DND-41 (cell line): ENCODE measurements around the gene FBXW5.

Source experiments
- EZH2 ChIP-seq: IDR thresholded peaks from 3 replicates; pipeline ENCODE4 v1.6.1; 2012; ENCODE audit warnings: borderline replicate concordance, low read depth, mild to moderate bottlenecking, moderate library complexity, low read length, inconsistent platforms; ENCODE audit not compliant: severe bottlenecking
- TF ChIP-seq, protein P1 (sequence below): IDR thresholded peaks from 2 replicates; pipeline ENCODE4 v1.5.1; 2012; ENCODE audit warnings: borderline replicate concordance, low read length, moderate library complexity, mild to moderate bottlenecking; ENCODE audit not compliant: poor library complexity, severe bottlenecking; ENCODE audit errors: extremely low read depth

DNA sequence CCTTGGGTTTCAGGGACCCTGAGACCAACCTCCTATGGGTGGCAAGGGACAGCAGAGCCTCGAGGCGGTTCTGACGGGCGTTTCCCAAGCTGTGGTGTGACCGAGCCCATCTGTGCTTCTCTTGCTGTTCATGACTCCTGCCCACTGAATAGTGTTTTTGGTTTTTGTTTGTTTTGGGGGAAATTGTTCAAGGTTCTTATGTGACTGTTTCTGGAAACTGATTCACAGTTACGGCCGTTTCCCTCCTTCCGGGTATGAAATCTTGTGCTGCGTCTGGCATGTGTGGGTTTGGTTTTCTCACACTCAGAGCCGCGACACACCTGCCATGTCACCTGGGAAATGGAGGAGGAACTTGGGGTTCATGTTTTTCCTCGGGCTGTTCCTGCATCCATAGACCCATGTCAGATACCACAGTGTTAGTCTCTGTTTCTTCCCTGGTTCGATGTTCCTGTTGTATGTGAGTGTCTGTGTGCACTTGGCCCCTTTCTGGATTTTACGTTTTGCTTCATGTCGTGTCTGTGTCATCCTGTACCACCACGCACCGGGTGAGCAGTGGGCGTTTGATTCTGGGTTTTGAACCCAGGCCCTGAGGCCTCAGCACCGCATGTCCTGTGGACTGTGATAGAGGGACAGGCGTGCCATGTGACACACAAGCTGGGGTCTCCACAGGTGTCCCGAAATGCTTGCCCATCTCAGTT, 28.8 kb downstream of the FBXW5 start:
- TF ChIP-seq, protein P1, sequence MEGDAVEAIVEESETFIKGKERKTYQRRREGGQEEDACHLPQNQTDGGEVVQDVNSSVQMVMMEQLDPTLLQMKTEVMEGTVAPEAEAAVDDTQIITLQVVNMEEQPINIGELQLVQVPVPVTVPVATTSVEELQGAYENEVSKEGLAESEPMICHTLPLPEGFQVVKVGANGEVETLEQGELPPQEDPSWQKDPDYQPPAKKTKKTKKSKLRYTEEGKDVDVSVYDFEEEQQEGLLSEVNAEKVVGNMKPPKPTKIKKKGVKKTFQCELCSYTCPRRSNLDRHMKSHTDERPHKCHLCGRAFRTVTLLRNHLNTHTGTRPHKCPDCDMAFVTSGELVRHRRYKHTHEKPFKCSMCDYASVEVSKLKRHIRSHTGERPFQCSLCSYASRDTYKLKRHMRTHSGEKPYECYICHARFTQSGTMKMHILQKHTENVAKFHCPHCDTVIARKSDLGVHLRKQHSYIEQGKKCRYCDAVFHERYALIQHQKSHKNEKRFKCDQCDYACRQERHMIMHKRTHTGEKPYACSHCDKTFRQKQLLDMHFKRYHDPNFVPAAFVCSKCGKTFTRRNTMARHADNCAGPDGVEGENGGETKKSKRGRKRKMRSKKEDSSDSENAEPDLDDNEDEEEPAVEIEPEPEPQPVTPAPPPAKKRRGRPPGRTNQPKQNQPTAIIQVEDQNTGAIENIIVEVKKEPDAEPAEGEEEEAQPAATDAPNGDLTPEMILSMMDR = no peak
- TF ChIP-seq EZH2 = no peak
